Measurements from ENCODE around the gene ERCC8.

- no peak for TF ChIP-seq CTCF (IDR thresholded peaks at IDR 0.05 in 2 of 3, conservative IDR thresholded peaks at IDR 0.05 in 1 of 3; ENCODE audit: borderline replicate concordance in 1 of 3, insufficient read depth in 1 of 3, low read depth in 2 of 3, low read length in 2 of 3)
- no peak for TF ChIP-seq EZH2 (IDR thresholded peaks at IDR 0.05)
- no peak for TF ChIP-seq POLR2A (IDR thresholded peaks at IDR 0.05; ENCODE audit: borderline replicate concordance, extremely low read depth, insufficient read depth, insufficient read length)
- TF ChIP-seq SRF (IDR thresholded peaks at IDR 0.05; ENCODE audit: low read depth) = no peak
- TF ChIP-seq, protein P1, sequence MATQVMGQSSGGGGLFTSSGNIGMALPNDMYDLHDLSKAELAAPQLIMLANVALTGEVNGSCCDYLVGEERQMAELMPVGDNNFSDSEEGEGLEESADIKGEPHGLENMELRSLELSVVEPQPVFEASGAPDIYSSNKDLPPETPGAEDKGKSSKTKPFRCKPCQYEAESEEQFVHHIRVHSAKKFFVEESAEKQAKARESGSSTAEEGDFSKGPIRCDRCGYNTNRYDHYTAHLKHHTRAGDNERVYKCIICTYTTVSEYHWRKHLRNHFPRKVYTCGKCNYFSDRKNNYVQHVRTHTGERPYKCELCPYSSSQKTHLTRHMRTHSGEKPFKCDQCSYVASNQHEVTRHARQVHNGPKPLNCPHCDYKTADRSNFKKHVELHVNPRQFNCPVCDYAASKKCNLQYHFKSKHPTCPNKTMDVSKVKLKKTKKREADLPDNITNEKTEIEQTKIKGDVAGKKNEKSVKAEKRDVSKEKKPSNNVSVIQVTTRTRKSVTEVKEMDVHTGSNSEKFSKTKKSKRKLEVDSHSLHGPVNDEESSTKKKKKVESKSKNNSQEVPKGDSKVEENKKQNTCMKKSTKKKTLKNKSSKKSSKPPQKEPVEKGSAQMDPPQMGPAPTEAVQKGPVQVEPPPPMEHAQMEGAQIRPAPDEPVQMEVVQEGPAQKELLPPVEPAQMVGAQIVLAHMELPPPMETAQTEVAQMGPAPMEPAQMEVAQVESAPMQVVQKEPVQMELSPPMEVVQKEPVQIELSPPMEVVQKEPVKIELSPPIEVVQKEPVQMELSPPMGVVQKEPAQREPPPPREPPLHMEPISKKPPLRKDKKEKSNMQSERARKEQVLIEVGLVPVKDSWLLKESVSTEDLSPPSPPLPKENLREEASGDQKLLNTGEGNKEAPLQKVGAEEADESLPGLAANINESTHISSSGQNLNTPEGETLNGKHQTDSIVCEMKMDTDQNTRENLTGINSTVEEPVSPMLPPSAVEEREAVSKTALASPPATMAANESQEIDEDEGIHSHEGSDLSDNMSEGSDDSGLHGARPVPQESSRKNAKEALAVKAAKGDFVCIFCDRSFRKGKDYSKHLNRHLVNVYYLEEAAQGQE (IDR thresholded peaks at IDR 0.05; ENCODE audit: low read depth) = no peak
- TF ChIP-seq SP1 (IDR thresholded peaks at IDR 0.05; ENCODE audit: low read depth) = no peak
These were observed 17.4 kb downstream of the ERCC8 start for GRCh38 chr5:60927450-60927849.
